CD4-positive, alpha-beta T cell treated with Interleukin-4 for 1 hour (primary cell): Measurements from ENCODE around the gene PSMA5.
A peak's percentile ranks its signal among the peaks of the same experiment; 100 is the strongest.
"Not testable (repeated sequence)": the region's sequence is repeated elsewhere in the genome, so short reads cannot be mapped to it uniquely, and the experiment has no call there.

Experiments
- DNase-seq, 2 donors: peaks; one replicate each; pipeline ENCODE4 v3.0.0-alpha.2; 2020 to 2022

PSMA5 gene

DNA sequence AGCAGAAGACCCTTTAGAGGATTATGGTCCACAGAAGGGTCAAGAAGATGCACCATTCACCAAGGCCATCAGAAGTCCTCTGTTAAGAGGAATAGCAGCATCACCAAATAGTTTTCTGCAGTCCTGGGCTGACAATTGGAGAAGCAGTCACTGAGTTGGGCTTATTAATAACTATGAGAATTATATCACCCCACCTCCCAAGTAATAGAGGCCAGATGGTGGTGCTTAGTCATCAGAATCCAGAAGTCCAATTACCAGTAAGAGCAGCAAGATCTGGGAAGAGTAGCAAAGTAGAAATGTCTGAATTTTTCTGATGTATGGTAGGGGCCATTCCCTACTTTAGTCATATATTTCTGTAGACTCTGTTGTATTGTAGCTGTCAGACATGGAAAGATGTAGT lies 6.1 kb upstream of the PSMA5 start:
- no peak for DNase-seq

- no peak for DNase-seq
Measured at GRCh38 chr1:109427171-109427467, 871 bp upstream of the PSMA5 start.

DNA sequence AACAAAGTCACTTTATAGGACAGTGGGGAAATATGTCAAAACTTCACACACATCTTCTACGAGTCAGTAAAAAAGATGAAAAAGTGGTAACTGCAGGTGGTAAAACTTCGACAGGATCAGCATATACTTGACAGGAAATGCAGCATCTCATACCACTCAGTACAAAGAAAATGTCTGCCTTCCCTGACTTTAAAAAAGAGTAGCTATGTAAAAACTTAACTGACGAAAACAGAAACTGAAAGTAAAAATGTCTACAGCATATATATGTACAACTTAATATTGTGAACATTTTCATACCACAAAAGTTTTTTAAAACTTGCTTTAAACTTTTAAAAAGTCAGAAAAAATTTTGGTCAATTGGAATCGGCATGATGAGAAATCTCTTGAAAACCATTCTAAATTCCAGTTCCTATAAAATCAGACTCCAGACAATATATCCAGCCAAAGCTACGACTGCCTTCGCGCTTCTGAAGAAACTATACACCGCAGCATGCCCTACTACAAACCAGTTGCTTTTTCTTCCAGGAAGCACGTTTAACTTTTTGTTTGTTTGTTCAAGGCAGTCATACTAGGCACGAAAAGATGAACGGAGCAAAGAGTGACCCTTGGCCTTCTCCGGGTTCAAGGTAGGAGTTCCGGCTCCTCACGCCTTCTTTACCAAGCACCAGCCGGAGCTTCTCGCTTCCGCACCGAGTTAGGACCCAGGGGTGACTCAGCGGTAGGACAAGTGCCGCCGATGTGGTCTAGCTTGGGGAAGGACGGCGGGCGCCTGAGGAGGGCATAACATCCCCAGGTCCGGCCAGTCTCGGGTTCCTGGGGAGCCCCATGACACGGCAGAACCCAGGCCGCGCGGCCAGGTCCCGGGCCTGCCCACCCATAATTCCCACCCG lies 612 bp downstream of the PSMA5 start:
- DNase-seq, result peak; percentile 72 to 77

GRCh38 chr1:109423498-109423897 lies 2.8 kb downstream of the PSMA5 start:
- no peak for DNase-seq

- DNase-seq, result no peak
Measured at GRCh38 chr1:109412551-109412950, 13.7 kb downstream of the PSMA5 start.

DNA sequence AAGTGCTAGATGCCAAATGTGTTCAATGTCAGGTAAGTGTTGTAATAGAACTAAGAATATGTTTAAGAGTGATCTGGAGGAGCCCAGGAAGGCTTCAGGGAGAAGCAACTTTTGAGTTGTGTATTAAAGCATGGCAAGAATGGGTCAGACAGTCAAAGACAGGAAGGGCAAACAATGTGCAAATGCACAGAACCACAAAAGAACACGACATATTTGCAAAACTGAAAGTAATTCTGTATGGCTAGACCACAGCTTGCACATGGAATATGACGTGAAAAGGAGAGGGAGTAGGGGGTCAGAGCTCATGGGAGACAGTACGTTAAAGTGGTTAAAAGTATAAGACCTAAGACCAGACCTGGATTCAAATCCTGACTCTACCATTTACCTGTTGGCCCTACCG lies 21.4 kb downstream of the PSMA5 start:
- DNase-seq, result peak in 1 of 2 donors; percentile 32

DNA sequence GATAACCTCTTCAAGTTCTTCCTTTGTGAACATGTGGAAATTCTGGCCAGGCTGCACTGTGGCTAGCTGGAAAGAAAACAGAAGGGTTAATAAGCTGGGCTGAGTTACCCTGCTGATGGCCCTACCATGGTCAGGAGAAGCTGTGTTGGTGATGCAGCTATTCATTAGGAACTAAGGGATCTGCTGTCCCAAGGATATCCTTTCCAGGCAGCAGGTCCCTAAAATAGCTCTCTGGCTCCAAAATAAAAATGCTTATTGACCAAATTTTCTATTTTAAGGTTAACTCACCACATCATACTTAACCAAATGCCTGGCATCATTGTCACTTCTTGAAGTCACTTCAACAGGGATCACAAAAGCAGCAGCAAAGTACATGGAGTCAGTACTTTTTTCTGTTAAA lies 24.2 kb downstream of the PSMA5 start:
- no peak for DNase-seq

GRCh38 chr1:109400035-109400655 lies 26.1 kb downstream of the PSMA5 start:
- DNase-seq, result no peak

GRCh38 chr1:109399326-109399957 lies 26.8 kb downstream of the PSMA5 start:
- peak in 1 of 2 donors; percentile 77 for DNase-seq

DNA sequence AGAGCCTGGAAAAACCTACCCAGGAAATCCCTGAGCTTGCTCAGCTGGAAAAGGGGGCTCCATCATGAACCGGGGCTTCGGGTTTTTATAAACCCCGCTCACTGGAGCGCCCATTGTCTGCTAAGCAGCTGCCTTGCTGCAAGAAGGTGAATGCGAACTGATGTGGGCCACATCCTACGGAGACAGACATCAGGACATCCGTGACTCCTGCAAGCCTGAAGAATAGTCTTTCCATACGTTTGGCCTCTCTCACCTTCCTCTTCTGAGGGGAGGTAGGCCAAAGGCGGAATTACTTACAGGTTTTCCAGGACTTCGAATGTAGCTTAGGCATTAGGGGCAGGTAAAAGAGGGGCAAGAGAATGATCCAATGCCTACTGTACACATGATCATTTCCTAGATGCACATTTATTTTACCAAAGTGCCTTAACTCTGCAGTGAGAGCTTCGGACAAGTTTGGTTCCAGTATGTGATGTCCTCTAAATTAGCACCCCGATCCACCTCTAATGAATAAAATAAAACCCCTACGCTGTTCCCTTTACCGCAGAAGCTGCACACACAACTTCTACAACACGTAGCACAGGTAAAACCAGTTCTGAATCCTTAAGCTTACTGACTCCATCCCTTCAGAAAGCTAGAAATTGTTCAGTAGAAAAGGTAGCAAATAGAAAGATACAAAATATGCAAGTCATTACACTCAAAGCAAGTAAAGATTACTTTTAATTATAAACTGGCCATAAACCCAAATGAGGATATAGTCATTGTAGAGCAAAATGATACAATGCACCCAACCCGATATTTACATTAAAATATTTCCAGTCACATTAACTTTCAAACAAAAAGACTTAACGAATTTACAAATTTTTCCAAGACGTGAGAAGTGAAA lies 27.7 kb downstream of the PSMA5 start:
- no peak for DNase-seq

- peak; percentile 51 to 53 for DNase-seq
Measured at GRCh38 chr1:109397581-109398342, 28.5 kb downstream of the PSMA5 start, which contains the start of gene SORT1. SORT1 (minus strand) TSS chr1:109397918; CDS start chr1:109397892, 26 bp downstream.

DNA sequence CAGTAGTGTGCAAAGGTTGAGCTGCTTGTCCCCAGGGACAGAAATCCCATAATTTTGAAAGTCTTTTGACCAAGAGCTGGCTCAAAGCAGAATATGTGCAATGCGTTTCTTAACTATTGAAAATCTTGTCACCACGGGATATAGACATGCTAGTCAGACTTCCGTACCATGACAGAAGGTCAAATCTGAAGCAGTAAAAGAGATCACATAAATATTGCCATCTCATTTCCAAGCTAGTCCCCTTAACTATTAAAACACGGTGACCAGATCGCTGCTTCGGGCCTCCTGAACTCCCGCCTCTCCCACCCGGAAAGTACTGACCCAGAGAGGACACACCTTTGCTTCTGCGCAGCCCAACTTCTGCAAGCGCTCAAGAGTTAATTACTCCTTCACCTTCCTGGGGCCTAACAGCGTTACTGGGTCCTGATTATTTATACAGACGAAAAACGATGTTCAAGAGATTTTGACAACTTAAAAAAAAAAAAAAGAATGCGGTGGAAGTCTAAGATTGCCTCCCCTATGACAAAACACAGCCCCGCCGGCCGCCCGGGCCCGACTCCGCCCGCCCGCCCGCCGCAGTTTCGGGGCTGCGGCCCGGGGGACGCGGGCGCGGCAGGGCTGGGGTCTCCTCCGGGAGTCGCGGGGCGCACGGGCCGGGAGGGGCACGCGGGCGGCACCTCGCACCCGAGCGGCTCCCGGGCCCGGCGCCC lies 29.2 kb downstream of the PSMA5 start:
- no peak for DNase-seq

DNA sequence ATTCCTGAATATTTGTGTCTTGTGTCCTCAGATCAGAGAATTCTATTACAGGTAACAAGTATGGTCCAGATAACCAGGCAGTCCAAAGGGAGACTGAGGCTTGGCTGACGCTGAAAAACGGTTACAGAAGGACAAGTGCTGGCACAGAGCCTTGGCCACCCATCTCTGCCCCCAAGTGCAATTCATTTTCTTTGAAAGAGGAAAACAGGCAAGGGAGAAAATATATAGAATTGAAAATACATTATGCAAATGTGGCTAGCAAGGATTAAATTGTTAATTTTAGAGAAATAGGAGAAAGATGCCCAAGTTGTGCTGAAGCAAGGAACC lies 29.8 kb downstream of the PSMA5 start:
- DNase-seq, result no peak

DNA sequence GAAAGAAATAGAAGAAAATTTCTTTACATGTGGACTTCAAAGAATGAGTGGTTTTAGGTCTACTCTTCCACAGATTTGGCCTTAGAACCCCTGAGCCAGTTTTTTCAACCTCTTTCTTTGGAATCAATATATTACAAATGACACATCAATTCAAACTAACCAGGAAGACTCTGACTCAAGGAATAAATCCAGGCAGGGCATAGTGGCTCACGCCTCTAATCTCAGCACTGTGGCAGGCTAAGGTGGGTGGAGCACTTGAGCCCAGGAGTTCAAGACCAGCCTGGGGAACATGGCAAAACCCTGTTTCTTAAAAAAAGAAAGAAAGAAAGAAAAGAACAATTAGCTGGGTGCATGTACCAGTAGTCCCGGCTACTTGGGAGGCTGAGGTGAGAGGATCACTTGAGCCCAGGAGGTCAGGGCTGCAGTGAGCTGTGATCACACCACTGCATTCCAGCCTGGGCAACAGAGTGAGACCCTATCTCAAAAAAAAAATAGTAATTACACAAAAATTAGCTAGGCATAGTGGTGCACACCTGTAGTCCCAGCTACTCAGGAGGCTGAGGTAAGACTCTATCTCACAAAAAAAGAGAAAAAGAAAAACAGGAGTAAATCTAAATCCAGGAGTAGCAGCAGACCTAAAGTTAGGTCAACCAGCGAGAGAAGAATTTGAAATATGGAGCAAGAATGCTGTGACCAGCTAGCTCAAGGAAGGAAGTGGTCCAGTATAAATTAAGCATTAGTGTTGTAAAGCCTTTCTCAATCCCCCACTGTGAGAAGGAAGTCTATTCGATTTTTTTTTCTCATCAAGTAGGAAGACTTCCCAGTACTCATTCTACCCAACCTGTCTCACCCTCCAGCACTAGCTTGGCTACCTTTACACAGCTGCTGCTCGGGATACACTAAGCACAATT lies 30.4 kb downstream of the PSMA5 start:
- DNase-seq, result no peak

DNA sequence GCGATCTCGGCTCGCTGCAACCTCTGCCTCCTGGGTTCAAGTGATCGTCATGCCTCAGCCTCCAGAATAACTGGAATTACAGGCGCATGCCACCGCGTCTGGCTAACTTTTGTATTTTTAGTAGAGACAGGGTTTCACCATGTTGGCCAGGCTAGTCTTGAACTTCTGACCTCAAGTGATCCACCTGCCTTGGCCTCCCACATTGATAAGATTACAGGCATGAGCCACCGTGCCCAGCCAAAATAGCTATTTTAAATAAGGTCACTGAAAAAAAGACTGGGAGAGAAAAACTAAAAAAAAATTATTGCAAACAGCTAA lies 31.0 kb downstream of the PSMA5 start:
- not testable (repeated sequence) for DNase-seq

DNA sequence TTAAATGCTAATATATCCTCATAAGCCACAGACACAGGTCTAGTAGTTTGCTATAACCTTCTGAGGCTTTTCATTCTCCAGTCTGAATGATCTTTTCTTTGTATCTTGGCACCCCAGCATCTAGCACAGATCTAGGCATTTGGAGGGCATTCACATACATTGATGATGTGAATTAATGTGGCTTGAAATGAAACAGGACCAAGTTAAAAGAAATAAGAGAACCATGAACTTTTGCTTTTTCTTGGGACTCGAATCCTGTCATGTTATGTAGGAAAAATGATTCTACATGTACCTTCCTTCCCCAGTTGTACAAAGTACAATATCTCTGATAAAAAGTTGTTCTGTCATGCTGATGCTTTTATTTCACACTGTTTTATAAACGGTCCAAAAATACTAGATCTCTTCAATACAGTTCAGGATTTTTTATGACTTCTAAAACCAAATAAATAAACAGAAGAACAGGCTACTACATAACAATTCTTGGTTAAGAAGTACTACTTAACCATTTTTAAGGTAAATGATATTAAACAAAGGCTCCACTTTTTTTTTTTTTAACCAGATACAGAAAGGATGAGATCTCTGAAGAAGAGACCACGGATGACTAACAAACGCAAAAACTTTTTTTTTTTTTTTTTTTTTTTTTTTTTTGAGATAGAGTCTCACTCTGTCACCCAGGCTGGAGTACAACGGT lies 31.5 kb downstream of the PSMA5 start:
- no peak for DNase-seq

DNA sequence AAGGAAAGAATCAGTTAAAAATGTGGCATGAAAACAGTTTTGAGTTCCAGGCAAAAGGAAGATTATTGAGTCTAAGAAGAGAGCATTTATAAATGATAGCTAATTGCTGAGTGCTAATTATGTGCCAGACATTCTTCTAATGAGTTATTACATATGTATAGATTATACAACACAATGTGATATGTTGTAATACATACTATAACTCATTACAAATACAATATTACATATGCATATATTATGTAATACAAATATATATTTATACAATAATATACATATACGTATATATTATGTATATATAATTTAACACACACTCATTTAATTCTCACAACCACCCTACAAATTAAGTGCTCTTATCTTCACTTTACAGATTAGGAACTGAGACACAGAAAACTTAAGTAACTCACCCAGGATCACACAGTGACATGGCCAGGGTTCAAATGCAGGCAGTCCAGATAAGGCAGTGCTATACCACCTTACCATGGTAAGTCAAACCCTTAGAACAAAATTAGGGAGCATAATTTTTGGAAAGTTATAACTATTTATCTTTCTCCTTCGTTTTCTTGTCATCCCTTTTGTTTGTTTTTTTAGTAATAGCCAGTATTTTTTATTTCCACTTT lies 32.5 kb downstream of the PSMA5 start:
- DNase-seq, result no peak

DNA sequence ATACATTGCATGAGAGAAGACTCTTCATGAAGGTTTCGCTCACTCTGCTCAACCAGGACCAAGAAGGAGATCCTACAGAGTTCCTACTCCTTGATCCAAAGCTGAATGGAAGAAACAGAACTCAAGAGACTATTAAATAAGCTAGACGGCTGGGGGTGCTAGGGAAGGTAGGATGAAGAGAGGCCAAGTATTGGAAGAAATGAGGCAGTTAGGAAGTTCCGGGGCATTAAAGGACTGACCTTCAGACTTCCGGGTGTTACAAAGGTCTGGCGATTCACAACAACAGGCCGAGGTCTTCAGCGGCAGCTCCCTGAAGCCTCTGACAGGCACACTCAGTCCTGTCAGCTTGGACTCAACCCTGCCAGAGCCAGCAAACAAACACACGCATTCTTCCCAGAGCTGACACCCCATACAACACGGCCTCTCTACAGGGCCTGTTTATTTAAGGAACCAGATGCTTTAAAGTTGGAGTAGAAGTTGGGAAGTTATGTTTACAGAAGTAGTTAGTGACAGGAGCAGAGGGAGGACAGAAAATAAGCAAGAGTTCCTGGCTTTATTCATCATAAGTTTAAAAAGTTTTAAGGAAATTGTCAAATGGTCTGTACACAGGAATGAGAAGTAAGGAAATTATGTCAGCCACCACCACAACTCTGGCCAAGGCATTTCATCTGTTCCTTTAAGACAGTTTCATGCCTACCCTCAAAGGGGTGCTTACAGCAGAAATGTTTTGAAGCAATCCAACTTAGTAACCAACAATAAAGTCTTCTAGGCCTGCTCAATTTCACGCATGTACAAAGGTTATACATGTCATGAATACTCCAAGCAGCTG lies 33.2 kb downstream of the PSMA5 start:
- no peak for DNase-seq
